ENCODE data around the gene SMG1.

DNA sequence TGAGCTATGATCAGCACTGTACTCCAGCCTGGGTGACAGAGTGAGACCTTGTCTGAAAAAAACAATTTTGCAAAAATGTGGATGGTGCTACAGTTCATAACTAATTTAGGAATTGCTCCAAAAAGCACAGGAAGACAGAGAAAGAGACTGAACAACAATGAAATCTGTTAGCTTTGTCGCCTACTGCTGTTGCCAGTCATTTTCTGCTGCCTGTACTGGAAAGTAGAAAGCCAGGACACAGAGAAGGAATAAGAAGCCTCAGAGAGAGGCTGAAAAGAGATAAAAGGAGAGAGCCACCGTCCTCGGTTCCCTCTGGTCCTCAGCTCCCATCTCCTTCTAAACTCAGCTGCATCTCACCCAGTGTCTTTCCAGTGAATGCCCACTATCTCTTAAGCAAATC is 48.9 kb upstream of the SMG1 start:
- TF ChIP-seq GATA3 (IDR thresholded peaks at IDR 0.05; ENCODE audit: low read depth, low read length) (no peak), GATA2 (IDR thresholded peaks at IDR 0.05; ENCODE audit: low read depth, low read length) (no peak)
